ENCODE data around the gene VAMP7. TPM values are rescaled to one million over a fixed set of nuclear protein-coding genes. Genes with fewer than 3 reads are reported as not detected.
"Not testable (repeated sequence)": the region's sequence is repeated elsewhere in the genome, so short reads cannot be mapped to it uniquely, and the experiment has no call there.

Gene VAMP7
- total RNA-seq, 1 experiment from 2014 or later = 31.5 TPM

- H3K27me3 ChIP-seq (replicated peaks; ENCODE audit: control insufficient read depth, insufficient read depth, low read length) = no peaks in the 10 kb centered on the region
- intact Hi-C loops (cut with micrococcal nuclease; ENCODE audit: unreplicated experiment) = no loop called here
- Mint-ChIP-seq H3K36me3 (ENCODE audit: insufficient read depth, unreplicated experiment) (peaks cover 9% of the 10 kb centered on the region), H3K4me3 (ENCODE audit: unreplicated experiment) (no peak overlapping the region), H3K9me3 (ENCODE audit: unreplicated experiment) (no peaks in the 10 kb centered on the region), H3K4me1 (ENCODE audit: low read depth, unreplicated experiment) (no peaks in the 10 kb centered on the region), H3K27me3 (ENCODE audit: insufficient read depth, unreplicated experiment) (no peaks in the 10 kb centered on the region), H3K27ac (ENCODE audit: unreplicated experiment) (no peak overlapping the region)
- ChIA-PET CTCF (no interaction called here), POLR2A (no interaction called here)
- no peaks in the 10 kb centered on the region for H3K36me3 ChIP-seq (ENCODE audit: control insufficient read depth, insufficient read depth, low read length)
- no TSS peak for BruUV-seq (replicated peaks)
- H3K4me3 ChIP-seq (ENCODE audit: low read depth, low read length) = no peak overlapping the region
- no peaks in the 10 kb centered on the region for H3K4me1 ChIP-seq
- no peak for TF ChIP-seq CTCF (IDR thresholded peaks at IDR 0.05; ENCODE audit: insufficient read depth in 1 of 2, low read depth in 1 of 2, low read length in 1 of 2, severe bottlenecking in 1 of 2, unreplicated experiment in 1 of 2)
- no peaks in the 10 kb centered on the region for H3K9me3 ChIP-seq
- no peak for DNase-seq
Measured at GRCh38 chrX:155900765-155901164, 19.6 kb downstream of the VAMP7 start.

- H3K27me3 Mint-ChIP-seq (ENCODE audit: insufficient read depth, unreplicated experiment); H3K4me1 Mint-ChIP-seq (ENCODE audit: low read depth, unreplicated experiment); BruUV-seq (replicated peaks); H3K9me3 ChIP-seq; DNase-seq; H3K36me3 ChIP-seq (ENCODE audit: control insufficient read depth, insufficient read depth, low read length); H3K4me1 ChIP-seq; H3K4me3 Mint-ChIP-seq (ENCODE audit: unreplicated experiment); H3K4me3 ChIP-seq (ENCODE audit: low read depth, low read length); CTCF ChIA-PET; intact Hi-C loops (cut with micrococcal nuclease; ENCODE audit: unreplicated experiment); H3K36me3 Mint-ChIP-seq (ENCODE audit: insufficient read depth, unreplicated experiment); POLR2A ChIA-PET; H3K27me3 ChIP-seq (replicated peaks; ENCODE audit: control insufficient read depth, insufficient read depth, low read length); H3K27ac Mint-ChIP-seq (ENCODE audit: unreplicated experiment): not testable (repeated sequence)
- H3K9me3 Mint-ChIP-seq (ENCODE audit: unreplicated experiment) = peaks cover 15% of the 10 kb centered on the region
Measured at GRCh38 chrX:155907661-155908060, 26.5 kb downstream of the VAMP7 start.

- Mint-ChIP-seq H3K4me1 (ENCODE audit: low read depth, unreplicated experiment) (no peaks in the 10 kb centered on the region), H3K4me3 (ENCODE audit: unreplicated experiment) (no peak overlapping the region), H3K36me3 (ENCODE audit: insufficient read depth, unreplicated experiment) (peaks cover 22% of the 10 kb centered on the region), H3K27me3 (ENCODE audit: insufficient read depth, unreplicated experiment) (no peaks in the 10 kb centered on the region), H3K9me3 (ENCODE audit: unreplicated experiment) (no peaks in the 10 kb centered on the region), H3K27ac (ENCODE audit: unreplicated experiment) (no peak overlapping the region)
- Histone ChIP-seq H3K36me3 (ENCODE audit: control insufficient read depth, insufficient read depth, low read length) (0 out of 2 replicates have a peak, but pooled peaks cover 1% of the 10 kb centered on the region), H3K4me3 (ENCODE audit: low read depth, low read length) (no peak overlapping the region), H3K9me3 (no peaks in the 10 kb centered on the region), H3K4me1 (no peaks in the 10 kb centered on the region), H3K27me3 (replicated peaks; ENCODE audit: control insufficient read depth, insufficient read depth, low read length) (no peaks in the 10 kb centered on the region)
- BruUV-seq (replicated peaks) = no TSS peak
- intact Hi-C loops (cut with micrococcal nuclease; ENCODE audit: unreplicated experiment) = no loop called here
- CTCF ChIA-PET = no interaction called here
- POLR2A ChIA-PET = no interaction called here
- TF ChIP-seq CTCF (IDR thresholded peaks at IDR 0.05; ENCODE audit: insufficient read depth in 1 of 2, low read depth in 1 of 2, low read length in 1 of 2, severe bottlenecking in 1 of 2, unreplicated experiment in 1 of 2) = no peak
- DNase-seq = no peak
Measured at GRCh38 chrX:155923200-155923599, 42.1 kb downstream of the VAMP7 start.

GRCh38 chrX:155930852-155931618, 49.9 kb downstream of the VAMP7 start:
- H3K4me1 ChIP-seq; BruUV-seq (replicated peaks); intact Hi-C loops (cut with micrococcal nuclease; ENCODE audit: unreplicated experiment); CTCF ChIA-PET; H3K9me3 Mint-ChIP-seq (ENCODE audit: unreplicated experiment); H3K27ac Mint-ChIP-seq (ENCODE audit: unreplicated experiment); H3K4me3 ChIP-seq (ENCODE audit: low read depth, low read length); H3K27me3 Mint-ChIP-seq (ENCODE audit: insufficient read depth, unreplicated experiment); H3K4me1 Mint-ChIP-seq (ENCODE audit: low read depth, unreplicated experiment); H3K4me3 Mint-ChIP-seq (ENCODE audit: unreplicated experiment); H3K27me3 ChIP-seq (replicated peaks; ENCODE audit: control insufficient read depth, insufficient read depth, low read length); DNase-seq; H3K36me3 ChIP-seq (ENCODE audit: control insufficient read depth, insufficient read depth, low read length); POLR2A ChIA-PET; H3K9me3 ChIP-seq: not testable (repeated sequence)
- peaks cover 20% of the 10 kb centered on the region for H3K36me3 Mint-ChIP-seq (ENCODE audit: insufficient read depth, unreplicated experiment)

Data from Caco-2 (cell line).